SK-N-SH (cell line): ENCODE results near the gene FAM222B. TPM values are rescaled to one million over a fixed set of nuclear protein-coding genes. Genes with fewer than 3 reads are reported as not detected.

Source experiments
- CTCF ChIA-PET: fragments of 300-600, 350-600 bp; formaldehyde crosslinking; extraction: SDS; loops from one replicate; lab custom pipeline; 2021; lab: Yijun Ruan, JAX
- POLR2A ChIA-PET: fragments of 350-600 bp; sonication (Branson Sonifier 250); formaldehyde crosslinking; extraction: SDS; loops from one replicate; lab custom pipeline; 2020; ENCODE audit warnings: antibody characterized with exemption, inconsistent platforms; lab: Yijun Ruan, JAX
- DNase-seq: peaks from one replicate; pipeline ENCODE4 v3.0.0; 2012
- H2AFZ ChIP-seq: fragments of 200-600 bp; sonication (generic); 2 replicates; pipeline ENCODE4 v1.8.1; 2016; ENCODE audit warnings: antibody characterized with exemption, mild to moderate bottlenecking, low read depth
- H3F3A ChIP-seq: fragments of 200-600 bp; sonication (generic); replicated peaks from 2 replicates; pipeline ENCODE3; 2016; ENCODE audit warnings: antibody characterized with exemption, mild to moderate bottlenecking; ENCODE audit not compliant: insufficient read depth
- H3K27ac ChIP-seq, 2 experiments: fragments of 200-500 bp in 1 of 2; fragments of 200-600 bp in 1 of 2; sonication (Bioruptor generic) in 1 of 2; sonication (generic), shearing (Covaris generic) in 1 of 2; 2 replicates each; pipeline versions ENCODE4 v1.5.1 to v1.6.1; 2014 to 2016; ENCODE audit warnings: low read depth in 2 of 2, inconsistent platforms in 1 of 2, low read length in 1 of 2, mild to moderate bottlenecking in 1 of 2, mixed read lengths in 1 of 2
- H3K27me3 ChIP-seq: fragments of 200-600 bp; sonication (generic), shearing (Covaris generic); 2 replicates; pipeline ENCODE4 v1.6.1; 2016; ENCODE audit warnings: mixed run types; ENCODE audit not compliant: insufficient read depth
- H3K36me3 ChIP-seq, 2 experiments: fragments of 200-500 bp in 1 of 2; fragments of 200-600 bp in 1 of 2; sonication (Bioruptor generic) in 1 of 2; sonication (generic) in 1 of 2; replicated peaks in 1 of 2; 2 replicates each; pipeline versions ENCODE3 to v1.5.1; 2014 to 2016; ENCODE audit warnings: low read length in 1 of 2, mild to moderate bottlenecking in 1 of 2; ENCODE audit not compliant: insufficient read depth in 2 of 2, control insufficient read depth in 1 of 2
- H3K4me1 ChIP-seq, 2 experiments: fragments of 200-500 bp in 1 of 2; fragments of 200-600 bp in 1 of 2; sonication (Bioruptor generic) in 1 of 2; sonication (generic), shearing (Covaris generic) in 1 of 2; 2 replicates each; pipeline versions ENCODE4 v1.5.1 to v1.6.1; 2014 to 2016; ENCODE audit warnings: low read depth in 1 of 2, low read length in 1 of 2, mixed run types in 1 of 2; ENCODE audit not compliant: insufficient read depth in 2 of 2, control insufficient read depth in 1 of 2
- H3K4me2 ChIP-seq: fragments of 200-600 bp; sonication (generic), shearing (Covaris generic); 2 replicates; pipeline ENCODE4 v1.6.1; 2017; ENCODE audit warnings: mixed run types
- H3K4me3 ChIP-seq, 2 experiments: fragments of 200-500 bp in 1 of 2; fragments of 200-600 bp in 1 of 2; sonication (Bioruptor generic) in 1 of 2; sonication (generic), shearing (Covaris generic) in 1 of 2; 2 replicates each; pipeline versions ENCODE4 v1.5.1 to v1.8.1; 2014 to 2016; ENCODE audit warnings: low read depth in 2 of 2, inconsistent platforms in 1 of 2, low read length in 1 of 2, mild to moderate bottlenecking in 1 of 2, mixed read lengths in 1 of 2, moderate library complexity in 1 of 2
- H3K79me2 ChIP-seq: fragments of 200-600 bp; sonication (generic); 2 replicates; pipeline ENCODE4 v1.8.1; 2017; ENCODE audit warnings: mild to moderate bottlenecking; ENCODE audit not compliant: insufficient read depth
- H3K9ac ChIP-seq: fragments of 200-600 bp; sonication (generic); 2 replicates; pipeline ENCODE4 v1.6.1; 2017; ENCODE audit warnings: mixed run types
- H3K9me2 ChIP-seq: fragments of 200-600 bp; sonication (generic); 2 replicates; pipeline ENCODE4 v1.6.1; 2017; ENCODE audit warnings: mixed run types
- H3K9me3 ChIP-seq: fragments of 200-600 bp; sonication (generic); 2 replicates; pipeline ENCODE4 v1.6.1; 2017; ENCODE audit warnings: mixed run types, mild to moderate bottlenecking, moderate library complexity
- H4K20me1 ChIP-seq: fragments of 200-600 bp; sonication (generic); 2 replicates; pipeline ENCODE4 v1.6.1; 2017; ENCODE audit warnings: mild to moderate bottlenecking, mixed run types; ENCODE audit not compliant: insufficient read depth
- CHD2 ChIP-seq: fragments of 150-350 bp; IDR thresholded peaks from 2 replicates; pipeline ENCODE4 v1.6.1; 2018; ENCODE audit warnings: low read length; ENCODE audit not compliant: partially characterized antibody
- ELF1 ChIP-seq: IDR thresholded peaks from 2 replicates; pipeline ENCODE4 v1.4.0; 2012
- EZH2phosphoT487 ChIP-seq: fragments of 200-600 bp; sonication (generic); IDR thresholded peaks from 2 replicates; pipeline ENCODE4 v1.6.1; 2017; ENCODE audit warnings: low read depth, mixed run types, mild to moderate bottlenecking, antibody characterized with exemption, moderate library complexity, borderline replicate concordance
- FOXM1 ChIP-seq: IDR thresholded peaks from 2 replicates; pipeline ENCODE4 v1.4.0; 2012; ENCODE audit warnings: low read depth, mild to moderate bottlenecking
- GABPA ChIP-seq: IDR thresholded peaks from 2 replicates; pipeline ENCODE4 v1.4.0; 2012; ENCODE audit warnings: low read depth, mild to moderate bottlenecking
- GATA2 ChIP-seq: sonication (generic); formaldehyde crosslinking; IDR thresholded peaks from 2 replicates; pipeline ENCODE4 v1.5.0; 2020; ENCODE audit warnings: mild to moderate bottlenecking, missing genetic modification reagents
- MXI1 ChIP-seq: IDR thresholded peaks from 2 replicates; pipeline ENCODE4 v1.6.1; 2012; ENCODE audit warnings: mild to moderate bottlenecking, low read depth, low read length, improper control_type of control experiment
- NRF1 ChIP-seq: IDR thresholded peaks from 2 replicates; pipeline ENCODE4 v1.6.1; 2012; ENCODE audit warnings: low read depth, mild to moderate bottlenecking, low read length
- POLR2AphosphoS5 ChIP-seq: IDR thresholded peaks from 2 replicates; pipeline ENCODE4 v1.6.1; 2012; ENCODE audit warnings: low read depth, low read length
- RAD21 ChIP-seq: IDR thresholded peaks from 2 replicates; pipeline ENCODE4 v1.6.1; 2012; ENCODE audit warnings: mild to moderate bottlenecking, low read length
- RCOR1 ChIP-seq: fragments of 150-350 bp; IDR thresholded peaks from 2 replicates; pipeline ENCODE4 v1.6.1; 2017; ENCODE audit warnings: antibody characterized with exemption, low read length
- RFX5 ChIP-seq: IDR thresholded peaks from 2 replicates; pipeline ENCODE4 v1.6.1; 2012; ENCODE audit warnings: mild to moderate bottlenecking, improper control_type of control experiment, low read length
- RXRA ChIP-seq: IDR thresholded peaks from 2 replicates; pipeline ENCODE4 v1.4.0; 2012; ENCODE audit warnings: low read depth, mild to moderate bottlenecking, borderline replicate concordance
- SIN3A ChIP-seq: IDR thresholded peaks from 2 replicates; pipeline ENCODE4 v1.6.1; 2012; ENCODE audit warnings: low read depth, mild to moderate bottlenecking, low read length, moderate library complexity, borderline replicate concordance
- SMC3 ChIP-seq: IDR thresholded peaks from 2 replicates; pipeline ENCODE4 v1.6.1; 2012; ENCODE audit warnings: low read depth, low read length, improper control_type of control experiment
- TAF1 ChIP-seq: IDR thresholded peaks from 2 replicates; pipeline ENCODE4 v1.6.1; 2012; ENCODE audit warnings: low read depth, mild to moderate bottlenecking, low read length, moderate library complexity, borderline replicate concordance
- TEAD4 ChIP-seq: IDR thresholded peaks from 2 replicates; pipeline ENCODE4 v1.4.0; 2012; ENCODE audit warnings: mild to moderate bottlenecking, borderline replicate concordance; ENCODE audit not compliant: insufficient read depth
- WGBS: methylation state at CpG from one replicate; pipeline ENCODE4 v1.1.6; 2017; ENCODE audit warnings: low lambda C conversion rate; 5-methylcytosine and 5-hydroxymethylcytosine counted together
- polyA plus RNA-seq, 3 experiments: library from polyadenylated mRNA; depleted of rRNA; stranded (reverse); fragments of >200 nt; gene quantifications; 2 replicates each; pipeline ENCODE4 v1.2.3, GENCODE V29; 2012
- TF ChIP-seq, protein P1 (sequence below): IDR thresholded peaks from 2 replicates; pipeline ENCODE4; 2012
- TF ChIP-seq, protein P2 (sequence below): fragments of 150-350 bp; IDR thresholded peaks from 2 replicates; pipeline ENCODE4 v1.6.1; 2016; ENCODE audit warnings: mild to moderate bottlenecking, low read depth, low read length
- TF ChIP-seq, protein P3 (sequence below): IDR thresholded peaks from 2 replicates; pipeline ENCODE4 v1.4.0; 2012; ENCODE audit warnings: low read depth, borderline replicate concordance

The FAM222B gene
- polyA plus RNA-seq, 1 of the 3 experiments (the other 2 are of a cell fraction): 9.0 TPM

DNA sequence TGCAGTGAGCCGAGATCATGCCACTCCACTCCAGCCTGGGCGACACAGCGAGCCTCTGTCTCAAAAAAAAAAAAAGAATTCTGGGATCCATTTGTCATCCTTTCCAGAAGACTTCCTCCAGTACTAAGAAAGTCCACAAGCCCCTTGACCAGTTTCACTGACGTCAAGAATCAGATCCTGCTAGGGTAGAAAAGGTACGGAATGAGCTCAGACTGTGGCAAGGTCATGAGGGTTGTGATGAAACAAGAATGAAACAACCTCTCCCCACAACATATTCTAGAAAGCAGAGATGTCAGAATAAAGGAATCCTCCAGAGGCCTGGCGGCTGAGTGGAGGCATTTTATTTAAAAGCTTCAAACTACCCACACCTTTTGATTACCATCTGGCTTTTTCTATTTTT, 68.9 kb downstream of the FAM222B start:
- Histone ChIP-seq H3K9me3 (no peaks in the 10 kb centered on the region), H3F3A (peaks cover 7% of the 10 kb centered on the region), H3K27me3 (no peaks in the 10 kb centered on the region), H3K9ac (no peak overlapping the region), H3K36me3 (peaks cover 0 to 8% of the 10 kb centered on the region in 2 experiments), H2AFZ (no peak overlapping the region), H3K79me2 (peaks cover 68% of the 10 kb centered on the region), H3K27ac (no peak overlapping the region), H3K4me3 (no peak overlapping the region), H3K4me1 (no peaks in the 10 kb centered on the region), H4K20me1 (peaks cover 21% of the 10 kb centered on the region; the same call in 1 of the 2 replicates), H3K4me2 (no peak overlapping the region), H3K9me2 (no peaks in the 10 kb centered on the region)
- no peak for DNase-seq
- WGBS: 99% methylated on average over 6 of the region's 6 CpGs
- TF ChIP-seq CHD2: no peak
- TF ChIP-seq RFX5: no peak
- TF ChIP-seq GABPA: no peak
- no peak for TF ChIP-seq NRF1
- TF ChIP-seq POLR2AphosphoS5: no peak
- no peak for TF ChIP-seq ELF1
- no peak for TF ChIP-seq TAF1
- no peak for TF ChIP-seq FOXM1
- TF ChIP-seq RAD21: no peak
- TF ChIP-seq GATA2 (CRISPR knock-in tag): no peak
- TF ChIP-seq RXRA: no peak
- TF ChIP-seq TEAD4: no peak
- no peak for TF ChIP-seq MXI1
- TF ChIP-seq, protein P1, sequence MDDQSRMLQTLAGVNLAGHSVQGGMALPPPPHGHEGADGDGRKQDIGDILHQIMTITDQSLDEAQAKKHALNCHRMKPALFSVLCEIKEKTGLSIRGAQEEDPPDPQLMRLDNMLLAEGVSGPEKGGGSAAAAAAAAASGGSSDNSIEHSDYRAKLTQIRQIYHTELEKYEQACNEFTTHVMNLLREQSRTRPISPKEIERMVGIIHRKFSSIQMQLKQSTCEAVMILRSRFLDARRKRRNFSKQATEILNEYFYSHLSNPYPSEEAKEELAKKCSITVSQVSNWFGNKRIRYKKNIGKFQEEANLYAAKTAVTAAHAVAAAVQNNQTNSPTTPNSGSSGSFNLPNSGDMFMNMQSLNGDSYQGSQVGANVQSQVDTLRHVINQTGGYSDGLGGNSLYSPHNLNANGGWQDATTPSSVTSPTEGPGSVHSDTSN: no peak
- TF ChIP-seq, protein P2, sequence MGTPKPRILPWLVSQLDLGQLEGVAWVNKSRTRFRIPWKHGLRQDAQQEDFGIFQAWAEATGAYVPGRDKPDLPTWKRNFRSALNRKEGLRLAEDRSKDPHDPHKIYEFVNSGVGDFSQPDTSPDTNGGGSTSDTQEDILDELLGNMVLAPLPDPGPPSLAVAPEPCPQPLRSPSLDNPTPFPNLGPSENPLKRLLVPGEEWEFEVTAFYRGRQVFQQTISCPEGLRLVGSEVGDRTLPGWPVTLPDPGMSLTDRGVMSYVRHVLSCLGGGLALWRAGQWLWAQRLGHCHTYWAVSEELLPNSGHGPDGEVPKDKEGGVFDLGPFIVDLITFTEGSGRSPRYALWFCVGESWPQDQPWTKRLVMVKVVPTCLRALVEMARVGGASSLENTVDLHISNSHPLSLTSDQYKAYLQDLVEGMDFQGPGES: no peak
- TF ChIP-seq RCOR1: no peak
- TF ChIP-seq EZH2phosphoT487: no peak
- TF ChIP-seq, protein P3, sequence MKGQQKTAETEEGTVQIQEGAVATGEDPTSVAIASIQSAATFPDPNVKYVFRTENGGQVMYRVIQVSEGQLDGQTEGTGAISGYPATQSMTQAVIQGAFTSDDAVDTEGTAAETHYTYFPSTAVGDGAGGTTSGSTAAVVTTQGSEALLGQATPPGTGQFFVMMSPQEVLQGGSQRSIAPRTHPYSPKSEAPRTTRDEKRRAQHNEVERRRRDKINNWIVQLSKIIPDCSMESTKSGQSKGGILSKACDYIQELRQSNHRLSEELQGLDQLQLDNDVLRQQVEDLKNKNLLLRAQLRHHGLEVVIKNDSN: no peak
- no peak for TF ChIP-seq SMC3
- TF ChIP-seq SIN3A: no peak
- CTCF ChIA-PET: interaction anchor here (0.6 to 5.3 kb wide), 7 partner anchors 9 to 214 kb away, joined by 3 to 82 read pairs (median 4); no protein-coding TSS in a partner anchor
- POLR2A ChIA-PET: no interaction called here
